Stomach (tissue), 9 donors: ENCODE measurements around the gene DENND2D. TPM values are rescaled to one million over a fixed set of nuclear protein-coding genes. Genes with fewer than 3 reads are reported as not detected.

Source experiments
- DNase-seq, 2 donors: peaks; one replicate each; pipeline versions ENCODE4 v3.0.0 to v3.0.0-alpha.2; 2013 to 2019
- H3K27ac ChIP-seq, 5 donors: fragments of 200-600 bp in 4 of 5; sonication (generic) in 4 of 5; one replicate each; pipeline ENCODE4 v1.5.1; 2013 to 2019; ENCODE audit warnings: mild to moderate bottlenecking in 1 of 5, moderate library complexity in 1 of 5
- H3K27me3 ChIP-seq, 3 donors: fragments of 200-600 bp; sonication (generic); one replicate each; pipeline ENCODE4 v1.5.1; 2017 to 2019; ENCODE audit warnings: mixed run types in 1 of 3
- H3K36me3 ChIP-seq, 4 donors: fragments of 200-600 bp; sonication (generic); 1 replicate in 3 of 4; 2 replicates in 1 of 4; pipeline ENCODE4 v1.5.1; 2016 to 2019
- H3K4me1 ChIP-seq, 4 donors: fragments of 200-600 bp; sonication (generic); one replicate each; pipeline ENCODE4 v1.5.1; 2016 to 2019
- H3K4me3 ChIP-seq, 4 donors: fragments of 200-600 bp; sonication (generic) in 3 of 4; one replicate each; pipeline ENCODE4 v1.5.1; 2016 to 2019; ENCODE audit warnings: mild to moderate bottlenecking in 1 of 4
- H3K9me3 ChIP-seq, 4 donors: fragments of 200-600 bp; sonication (generic); one replicate each; pipeline ENCODE4 v1.5.1; 2016 to 2019
- CTCF ChIP-seq, 7 experiments: fragments of 450-650 bp in 4 of 7; fragments of 200-600 bp in 3 of 7; sonication (generic) in 3 of 7; IDR thresholded peaks; one replicate each; pipeline ENCODE4 v1.5.1; 2016 to 2019; ENCODE audit warnings: antibody characterized with exemption in 7 of 7, control low read depth in 2 of 7, mild to moderate bottlenecking in 1 of 7
- EP300 ChIP-seq: sonication (generic); formaldehyde crosslinking; IDR thresholded peaks from one replicate; pipeline ENCODE4 v1.6.1; 2017; ENCODE audit warnings: antibody characterized with exemption
- POLR2A ChIP-seq, 4 donors: fragments of 450-650 bp; IDR thresholded peaks; one replicate each; pipeline ENCODE4 v1.6.1; 2016; ENCODE audit warnings: antibody characterized with exemption in 4 of 4, control low read depth in 2 of 4, mild to moderate bottlenecking in 1 of 4, moderate library complexity in 1 of 4
- POLR2AphosphoS5 ChIP-seq, 3 donors: sonication (generic); formaldehyde crosslinking; IDR thresholded peaks; one replicate each; pipeline ENCODE4 v1.6.1; 2016; ENCODE audit warnings: antibody characterized with exemption in 3 of 3
- WGBS, 5 donors: extraction: QIAGEN DNeasy Blood & Tissue Kit in 3 of 5; methylation state at CpG; one replicate each; pipeline versions ENCODE4 v1.1.5 to v1.1.7; 2013 to 2018; 5-methylcytosine and 5-hydroxymethylcytosine counted together
- intact Hi-C: fragments of 100-400 bp; cut with DNase I; formaldehyde crosslinking; loops from one replicate; pipeline ENCODE4 v1.15.1; 2023; ENCODE audit warnings: low total_unique reads
- polyA plus RNA-seq, 3 donors: library from polyadenylated mRNA; stranded (reverse); fragments of 200-250 nt; gene quantifications; one replicate each; pipeline ENCODE4 v1.2.3, GENCODE V29; 2013
- total RNA-seq, 5 donors: library from RNA; depleted of rRNA; stranded (reverse); fragments of >200 nt; gene quantifications; one replicate each; pipeline versions ENCODE4 v1.1.0 to v1.2.3, GENCODE V29; 2014 to 2016
- donor health status: healthy with polysubstance abuse.
- donor health status: Bipolar disorder and iron deficiency.
- donor health status: healthy.

The DENND2D gene
- total and polyA plus RNA-seq, 8 donors = 24.6 to 121 (median 39.5) TPM

- WGBS, 5 donors = 62 to 79% (median 68%) methylated on average over 5 to 6 of the region's 6 CpGs
- DNase-seq = peak in 1 of 2 donors; percentile 55
- intact Hi-C loops = no loop called here
Measured at GRCh38 chr1:111197598-111198284, 2.7 kb downstream of the DENND2D start.

GRCh38 chr1:111196213-111196612 lies 4.2 kb downstream of the DENND2D start:
- Histone ChIP-seq H3K4me3 (no peak overlapping the region), H3K27ac (no peak overlapping the region), H3K36me3 (peaks cover 33 to 69% (median 55%) of the 10 kb centered on the region in 4 donors), H3K27me3 (no peaks in the 10 kb centered on the region), H3K9me3 (no peaks in the 10 kb centered on the region), H3K4me1 (peaks cover 60 to 98% (median 71%) of the 10 kb centered on the region in 4 donors)
- no peak for TF ChIP-seq EP300
- no peak for TF ChIP-seq CTCF (IDR thresholded peaks at IDR 0.05)
- DNase-seq = no peak
- 89 to 97% (median 91%) methylated on average over 2 of the region's 2 CpGs for WGBS, 5 donors
- intact Hi-C loops = no loop called here

More at GRCh38 chr1:111197598-111198284, 2.7 kb downstream of the DENND2D start:
- peaks cover 29 to 55% (median 42%) of the 10 kb centered on the region in 4 donors for H3K36me3 ChIP-seq
- H3K27me3 ChIP-seq = no peaks in the 10 kb centered on the region
- no peaks in the 10 kb centered on the region for H3K9me3 ChIP-seq
- H3K4me3 ChIP-seq = peak overlapping the region in 2 of 4 donors; percentile 38 to 40
- TF ChIP-seq POLR2AphosphoS5 (IDR thresholded peaks at IDR 0.05) (no peak), CTCF (IDR thresholded peaks at IDR 0.05) (peak in 1 of 7 experiments; percentile 3)
- peaks cover 63 to 98% (median 72%) of the 10 kb centered on the region in 4 donors for H3K4me1 ChIP-seq
- peak overlapping the region in 3 of 5 donors; percentile 9 to 92 (median 18) for H3K27ac ChIP-seq

- Histone ChIP-seq H3K36me3 (peaks cover 33 to 79% (median 57%) of the 10 kb centered on the region in 4 donors), H3K4me3 (no peak overlapping the region), H3K27ac (peak overlapping the region in 1 of 5 donors; percentile 73), H3K4me1 (peaks cover 54 to 98% (median 67%) of the 10 kb centered on the region in 4 donors), H3K27me3 (no peaks in the 10 kb centered on the region), H3K9me3 (no peaks in the 10 kb centered on the region)
- WGBS, 5 donors = 50 to 61% (median 56%) methylated on average over 4 of the region's 4 CpGs
- TF ChIP-seq EP300 (no peak), POLR2A (IDR thresholded peaks at IDR 0.05) (no peak), POLR2AphosphoS5 (IDR thresholded peaks at IDR 0.05) (no peak), CTCF (IDR thresholded peaks at IDR 0.05) (no peak)
- intact Hi-C loops = no loop called here
- no peak for DNase-seq
Measured at GRCh38 chr1:111195002-111195684, 5.3 kb downstream of the DENND2D start.

GRCh38 chr1:111193712-111194480 lies 6.5 kb downstream of the DENND2D start:
- Histone ChIP-seq H3K36me3 (peaks cover 33 to 89% (median 63%) of the 10 kb centered on the region in 4 donors), H3K4me1 (peaks cover 46 to 86% (median 58%) of the 10 kb centered on the region in 4 donors), H3K9me3 (no peaks in the 10 kb centered on the region), H3K27ac (peak overlapping the region in 4 of 5 donors; percentile 46 to 84 (median 64)), H3K4me3 (no peak overlapping the region), H3K27me3 (no peaks in the 10 kb centered on the region)
- intact Hi-C loops = no loop called here
- DNase-seq = no peak
- TF ChIP-seq POLR2AphosphoS5 (IDR thresholded peaks at IDR 0.05) (peak in 1 of 3 donors; percentile 3), CTCF (IDR thresholded peaks at IDR 0.05) (no peak)
- WGBS, 5 donors = 92 to 97% (median 93%) methylated on average over 3 of the region's 3 CpGs
